H9 (cell line): ENCODE results near the gene IFNA5. TPM values are rescaled to one million over a fixed set of nuclear protein-coding genes. Genes with fewer than 3 reads are reported as not detected.

Experiments used
- DNase-seq: peaks from one replicate; pipeline ENCODE4 v3.0.0-alpha.2; 2017
- H2AFZ ChIP-seq: one replicate; pipeline ENCODE4 v1.6.1; 2013; ENCODE audit warnings: mild to moderate bottlenecking, low read length, control low read depth, moderate library complexity
- H2AK5ac ChIP-seq: 2 replicates; pipeline ENCODE4 v1.6.1; 2013; ENCODE audit warnings: low read length, control low read depth, mixed read lengths; ENCODE audit not compliant: insufficient read length
- H2BK120ac ChIP-seq: one replicate; pipeline ENCODE4 v1.6.1; 2013; ENCODE audit warnings: low read depth, mild to moderate bottlenecking, low read length, control low read depth, inconsistent platforms; ENCODE audit not compliant: poor library complexity, severe bottlenecking
- H2BK12ac ChIP-seq: 2 replicates; pipeline ENCODE4 v1.6.1; 2013; ENCODE audit warnings: low read length, control low read depth, mixed read lengths, low read depth; ENCODE audit not compliant: insufficient read length
- H2BK15ac ChIP-seq: 2 replicates; pipeline ENCODE4 v1.6.1; 2013; ENCODE audit warnings: low read depth, low read length, control low read depth
- H2BK20ac ChIP-seq: one replicate; pipeline ENCODE4 v1.6.1; 2013; ENCODE audit warnings: low read depth, mild to moderate bottlenecking, low read length, control low read depth, inconsistent platforms; ENCODE audit not compliant: poor library complexity, severe bottlenecking
- H2BK5ac ChIP-seq: 2 replicates; pipeline ENCODE4 v1.6.1; 2013; ENCODE audit warnings: low read length, control low read depth, mixed read lengths; ENCODE audit not compliant: insufficient read length
- H3K14ac ChIP-seq: 2 replicates; pipeline ENCODE4 v1.6.1; 2013; ENCODE audit warnings: low read length, control low read depth; ENCODE audit not compliant: insufficient read depth
- H3K18ac ChIP-seq: 2 replicates; pipeline ENCODE4 v1.6.1; 2013; ENCODE audit warnings: low read depth, mild to moderate bottlenecking, mixed read lengths, low read length, control low read depth; ENCODE audit not compliant: insufficient read length
- H3K23ac ChIP-seq: 2 replicates; pipeline ENCODE4 v1.6.1; 2013; ENCODE audit warnings: low read length, control low read depth, mixed read lengths, low read depth; ENCODE audit not compliant: insufficient read length
- H3K23me2 ChIP-seq: 2 replicates; pipeline ENCODE4 v1.6.1; 2013; ENCODE audit warnings: low read depth, mild to moderate bottlenecking, mixed read lengths, low read length, control low read depth; ENCODE audit not compliant: insufficient read length, poor library complexity, severe bottlenecking
- H3K27ac ChIP-seq: 2 replicates; pipeline ENCODE4 v1.5.1; 2013; ENCODE audit warnings: low read length, control low read depth, mixed read lengths, low read depth; ENCODE audit not compliant: insufficient read length
- H3K27me3 ChIP-seq: 2 replicates; pipeline ENCODE4 v1.6.1; 2013; ENCODE audit warnings: low read length, control low read depth, inconsistent platforms; ENCODE audit not compliant: insufficient read depth
- H3K4ac ChIP-seq: 2 replicates; pipeline ENCODE4 v1.6.1; 2013; ENCODE audit warnings: low read depth, mild to moderate bottlenecking, control low read depth, inconsistent platforms, low read length, moderate library complexity
- H3K4me1 ChIP-seq: 2 replicates; pipeline ENCODE4 v1.6.1; 2013; ENCODE audit warnings: low read length, control low read depth, inconsistent platforms; ENCODE audit not compliant: insufficient read depth
- H3K4me2 ChIP-seq: 2 replicates; pipeline ENCODE4 v1.6.1; 2013; ENCODE audit warnings: low read length, control low read depth, mixed read lengths; ENCODE audit not compliant: insufficient read length, insufficient read depth
- H3K56ac ChIP-seq: 2 replicates; pipeline ENCODE4 v1.6.1; 2013; ENCODE audit warnings: low read depth, mild to moderate bottlenecking, mixed read lengths, low read length, control low read depth; ENCODE audit not compliant: insufficient read length
- H3K79me1 ChIP-seq: 2 replicates; pipeline ENCODE4 v1.6.1; 2013; ENCODE audit warnings: low read depth, mild to moderate bottlenecking, moderate library complexity, low read length, control low read depth, inconsistent platforms; ENCODE audit not compliant: insufficient read depth, poor library complexity, severe bottlenecking
- H3K79me2 ChIP-seq: 2 replicates; pipeline ENCODE4 v1.6.1; 2013; ENCODE audit warnings: low read length, control low read depth, inconsistent platforms; ENCODE audit not compliant: insufficient read depth
- H3K9ac ChIP-seq: 2 replicates; pipeline ENCODE4 v1.6.1; 2013; ENCODE audit warnings: low read length, control low read depth, mixed read lengths; ENCODE audit not compliant: insufficient read length; ENCODE audit errors: extremely low read depth
- H3K9me3 ChIP-seq: one replicate; pipeline ENCODE4 v1.6.1; 2013; ENCODE audit warnings: low read depth, low read length, inconsistent platforms; ENCODE audit not compliant: control insufficient read depth
- H3T11ph ChIP-seq: one replicate; pipeline ENCODE4 v1.6.1; 2013; ENCODE audit warnings: mild to moderate bottlenecking, low read length, control low read depth, inconsistent platforms
- H4K20me1 ChIP-seq: one replicate; pipeline ENCODE4 v1.6.1; 2013; ENCODE audit not compliant: control insufficient read depth, insufficient read length, insufficient read depth
- H4K5ac ChIP-seq: 2 replicates; pipeline ENCODE4 v1.6.1; 2013; ENCODE audit warnings: low read depth, mild to moderate bottlenecking, mixed read lengths, low read length, control low read depth; ENCODE audit not compliant: insufficient read length
- H4K8ac ChIP-seq: replicated peaks from 2 replicates; pipeline ENCODE4 v1.6.1; 2013; ENCODE audit warnings: low read length, control low read depth, mixed read lengths, low read depth; ENCODE audit not compliant: insufficient read length
- H4K91ac ChIP-seq: 2 replicates; pipeline ENCODE4 v1.6.1; 2013; ENCODE audit warnings: low read depth, mild to moderate bottlenecking, moderate library complexity, mixed read lengths, low read length, control low read depth; ENCODE audit not compliant: insufficient read length
- H3K27ac Mint-ChIP-seq, 3 experiments: 2 replicates in 2 of 3; 3 replicates in 1 of 3; pipeline ENCODE4 v1.8.0; 2020 to 2021; ENCODE audit warnings: mixed read lengths in 3 of 3, mild to moderate bottlenecking in 1 of 3, moderate library complexity in 1 of 3
- H3K27me3 Mint-ChIP-seq: 2 replicates; pipeline ENCODE4 v1.8.0; 2021; ENCODE audit warnings: low read depth, mild to moderate bottlenecking, moderate library complexity, mixed read lengths
- H3K36me3 Mint-ChIP-seq, 3 experiments: 2 replicates in 2 of 3; 3 replicates in 1 of 3; pipeline ENCODE4 v1.8.0; 2020 to 2021; ENCODE audit warnings: low read depth in 3 of 3, mixed read lengths in 3 of 3; ENCODE audit not compliant: insufficient read depth in 1 of 3
- H3K4me1 Mint-ChIP-seq, 2 experiments: 2 replicates each; pipeline ENCODE4 v1.8.0; 2020; ENCODE audit warnings: mixed read lengths in 2 of 2
- H3K4me3 Mint-ChIP-seq, 2 experiments: 2 replicates in 1 of 2; 3 replicates in 1 of 2; pipeline ENCODE4 v1.8.0; 2020 to 2021; ENCODE audit warnings: mild to moderate bottlenecking in 2 of 2, mixed read lengths in 2 of 2, moderate library complexity in 1 of 2
- H3K9me3 Mint-ChIP-seq, 2 experiments: 2 replicates in 1 of 2; 3 replicates in 1 of 2; pipeline ENCODE4 v1.8.0; 2020; ENCODE audit warnings: mild to moderate bottlenecking in 2 of 2, mixed read lengths in 2 of 2, moderate library complexity in 1 of 2
- CTCF ChIP-seq: fragments of 200-600 bp; sonication (generic); conservative IDR thresholded peaks from 3 replicates; pipeline ENCODE4 v1.8.0; 2021; ENCODE audit warnings: antibody characterized with exemption, mild to moderate bottlenecking
- WGBS: extraction: QIAGEN DNeasy Blood & Tissue Kit; methylation state at CpG from one replicate; pipeline ENCODE4 v1.1.7; 2013; ENCODE audit warnings: missing lambda C conversion rate, low lambda C conversion rate, mixed read lengths; ENCODE audit not compliant: insufficient read length; ENCODE audit errors: extremely low coverage; 5-methylcytosine and 5-hydroxymethylcytosine counted together
- total RNA-seq: library from RNA; stranded (reverse); gene quantifications from 2 replicates; pipeline ENCODE4 v1.2.1, GENCODE V29; 2021

The IFNA5 gene
- total RNA-seq, 1 experiment from 2014 or later, result not detected

GRCh38 chr9:21322911-21323461 lies 17.9 kb upstream of the IFNA5 start:
- Histone ChIP-seq H2AK5ac (no peak overlapping the region), H3K23me2 (no peaks in the 10 kb centered on the region), H3K9me3 (no peaks in the 10 kb centered on the region), H2BK5ac (no peak overlapping the region), H2BK20ac (no peak overlapping the region), H4K5ac (no peak overlapping the region), H3K9ac (no peak overlapping the region), H3K27ac (no peak overlapping the region), H4K8ac (no peak overlapping the region), H3K4me1 (no peaks in the 10 kb centered on the region), H3K27me3 (no peaks in the 10 kb centered on the region), H3K23ac (no peak overlapping the region), H2BK120ac (no peak overlapping the region), H3K79me1 (no peaks in the 10 kb centered on the region), H2BK15ac (no peak overlapping the region), H3K18ac (no peak overlapping the region), H3K14ac (no peak overlapping the region), H3K4me2 (no peak overlapping the region), H4K91ac (no peak overlapping the region), H3K56ac (no peak overlapping the region), H2AFZ (no peak overlapping the region), H4K20me1 (no peaks in the 10 kb centered on the region), H3K79me2 (no peaks in the 10 kb centered on the region), H3K4ac (no peak overlapping the region), H2BK12ac (no peak overlapping the region), H3T11ph (no peak overlapping the region)
- TF ChIP-seq CTCF, result no peak
- Mint-ChIP-seq H3K4me1 (peaks cover 3 to 4% of the 10 kb centered on the region in 2 experiments), H3K27ac (no peak overlapping the region), H3K4me3 (no peak overlapping the region), H3K27me3 (no peaks in the 10 kb centered on the region), H3K9me3 (no peaks in the 10 kb centered on the region), H3K36me3 (peaks cover 0 to 3% (median 0%) of the 10 kb centered on the region in 3 experiments; a peak in 1 of 7 replicates)
- no CpG with 5 or more reads among the region's 5 CpGs for WGBS
- no peak for DNase-seq
